HUES48 (cell line): ENCODE measurements around the gene NALF2.

Experiments
- H3K27ac ChIP-seq: one replicate; pipeline ENCODE4 v1.7.0; 2013; ENCODE audit warnings: low read depth, low read length, inconsistent platforms
- H3K27me3 ChIP-seq: 2 replicates; pipeline ENCODE4 v1.6.1; 2013; ENCODE audit warnings: mild to moderate bottlenecking, low read length; ENCODE audit not compliant: control insufficient read depth, insufficient read depth
- H3K36me3 ChIP-seq: 2 replicates; pipeline ENCODE4 v1.6.1; 2013; ENCODE audit warnings: low read length; ENCODE audit not compliant: control insufficient read depth, insufficient read depth
- H3K4me1 ChIP-seq: 2 replicates; pipeline ENCODE4 v1.6.1; 2013; ENCODE audit warnings: mild to moderate bottlenecking, low read length; ENCODE audit not compliant: control insufficient read depth, insufficient read depth
- H3K4me3 ChIP-seq: 2 replicates; pipeline ENCODE4 v1.5.1; 2013; ENCODE audit warnings: mild to moderate bottlenecking, low read depth, low read length
- H3K9ac ChIP-seq: 2 replicates; pipeline ENCODE4 v1.6.1; 2013; ENCODE audit warnings: mild to moderate bottlenecking, low read depth, low read length, moderate library complexity
- H3K9me3 ChIP-seq: 2 replicates; pipeline ENCODE4 v1.6.1; 2013; ENCODE audit warnings: low read length; ENCODE audit not compliant: control insufficient read depth, insufficient read depth

NALF2 gene

GRCh38 chrX:69524781-69525363 lies 20.7 kb downstream of the NALF2 start:
- peaks cover 34% of the 10 kb centered on the region for H3K9me3 ChIP-seq
- no peak overlapping the region for H3K27ac ChIP-seq
- no peaks in the 10 kb centered on the region for H3K27me3 ChIP-seq

GRCh38 chrX:69530306-69530705 lies 26.2 kb downstream of the NALF2 start:
- Histone ChIP-seq H3K9ac (no peak overlapping the region), H3K36me3 (no peaks in the 10 kb centered on the region), H3K4me1 (no peaks in the 10 kb centered on the region), H3K9me3 (peaks cover 53% of the 10 kb centered on the region), H3K27ac (no peak overlapping the region), H3K4me3 (no peak overlapping the region), H3K27me3 (no peaks in the 10 kb centered on the region)

More at GRCh38 chrX:69524781-69525363, 20.7 kb downstream of the NALF2 start:
- no peak overlapping the region for H3K4me3 ChIP-seq
- H3K9ac ChIP-seq, result no peak overlapping the region
- H3K36me3 ChIP-seq, result no peaks in the 10 kb centered on the region
- H3K4me1 ChIP-seq, result no peaks in the 10 kb centered on the region

GRCh38 chrX:69531031-69531755 lies 27.1 kb downstream of the NALF2 start:
- Histone ChIP-seq H3K4me1 (no peaks in the 10 kb centered on the region), H3K27ac (no peak overlapping the region), H3K27me3 (no peaks in the 10 kb centered on the region), H3K4me3 (no peak overlapping the region), H3K36me3 (no peaks in the 10 kb centered on the region), H3K9me3 (peaks cover 54% of the 10 kb centered on the region), H3K9ac (no peak overlapping the region)

- Histone ChIP-seq H3K9ac (no peak overlapping the region), H3K36me3 (no peaks in the 10 kb centered on the region), H3K4me1 (no peaks in the 10 kb centered on the region), H3K27me3 (no peaks in the 10 kb centered on the region; the same call in 1 of the 2 replicates), H3K4me3 (no peak overlapping the region), H3K9me3 (peaks cover 69% of the 10 kb centered on the region), H3K27ac (no peak overlapping the region)
Observed at GRCh38 chrX:69535661-69536060, 31.5 kb downstream of the NALF2 start.

GRCh38 chrX:69538321-69538876 lies 34.3 kb downstream of the NALF2 start:
- no peaks in the 10 kb centered on the region for H3K36me3 ChIP-seq
- no peak overlapping the region for H3K9ac ChIP-seq
- H3K9me3 ChIP-seq, result peaks cover 64% of the 10 kb centered on the region; the same call in 1 of the 2 replicates
- H3K27ac ChIP-seq, result no peak overlapping the region
- H3K4me3 ChIP-seq, result peak overlapping the region; percentile 63
- no peaks in the 10 kb centered on the region for H3K4me1 ChIP-seq
- no peaks in the 10 kb centered on the region; the same call in 1 of the 2 replicates for H3K27me3 ChIP-seq

GRCh38 chrX:69539437-69539836 lies 35.3 kb downstream of the NALF2 start:
- H3K27me3 ChIP-seq, result no peaks in the 10 kb centered on the region; the same call in 1 of the 2 replicates
- no peaks in the 10 kb centered on the region for H3K36me3 ChIP-seq
- H3K4me1 ChIP-seq, result no peaks in the 10 kb centered on the region
- no peak overlapping the region for H3K9ac ChIP-seq
- no peak overlapping the region for H3K27ac ChIP-seq
- no peak overlapping the region for H3K4me3 ChIP-seq
- peaks cover 61% of the 10 kb centered on the region; the same call in 1 of the 2 replicates for H3K9me3 ChIP-seq

- no peak overlapping the region for H3K9ac ChIP-seq
- no peak overlapping the region for H3K4me3 ChIP-seq
- peaks cover 66% of the 10 kb centered on the region for H3K9me3 ChIP-seq
- no peaks in the 10 kb centered on the region for H3K4me1 ChIP-seq
- no peak overlapping the region for H3K27ac ChIP-seq
- H3K36me3 ChIP-seq, result no peaks in the 10 kb centered on the region
- H3K27me3 ChIP-seq, result no peaks in the 10 kb centered on the region; the same call in 1 of the 2 replicates
Observed at GRCh38 chrX:69541956-69542355, 37.8 kb downstream of the NALF2 start.

GRCh38 chrX:69543572-69543971 lies 39.4 kb downstream of the NALF2 start:
- Histone ChIP-seq H3K4me1 (no peaks in the 10 kb centered on the region), H3K27me3 (no peaks in the 10 kb centered on the region; the same call in 1 of the 2 replicates), H3K27ac (no peak overlapping the region), H3K9me3 (peaks cover 67% of the 10 kb centered on the region), H3K4me3 (no peak overlapping the region), H3K36me3 (no peaks in the 10 kb centered on the region), H3K9ac (no peak overlapping the region)

- no peak overlapping the region for H3K4me3 ChIP-seq
- no peaks in the 10 kb centered on the region for H3K27me3 ChIP-seq
- peaks cover 56% of the 10 kb centered on the region for H3K9me3 ChIP-seq
- H3K36me3 ChIP-seq, result no peaks in the 10 kb centered on the region
- H3K9ac ChIP-seq, result no peak overlapping the region
- H3K4me1 ChIP-seq, result no peaks in the 10 kb centered on the region
- H3K27ac ChIP-seq, result no peak overlapping the region
Observed at GRCh38 chrX:69546417-69546816, 42.3 kb downstream of the NALF2 start.

- Histone ChIP-seq H3K4me3 (no peak overlapping the region), H3K4me1 (no peaks in the 10 kb centered on the region)
Observed at GRCh38 chrX:69546978-69547377, 42.9 kb downstream of the NALF2 start.

GRCh38 chrX:69551421-69552009 lies 47.4 kb downstream of the NALF2 start:
- Histone ChIP-seq H3K4me3 (no peak overlapping the region), H3K27me3 (no peaks in the 10 kb centered on the region), H3K9me3 (peaks cover 57% of the 10 kb centered on the region), H3K4me1 (peaks cover 11% of the 10 kb centered on the region), H3K36me3 (no peaks in the 10 kb centered on the region), H3K27ac (no peak overlapping the region), H3K9ac (no peak overlapping the region)

More at GRCh38 chrX:69546978-69547377, 42.9 kb downstream of the NALF2 start:
- Histone ChIP-seq H3K36me3 (no peaks in the 10 kb centered on the region), H3K27ac (no peak overlapping the region), H3K27me3 (no peaks in the 10 kb centered on the region), H3K9ac (no peak overlapping the region), H3K9me3 (peaks cover 57% of the 10 kb centered on the region)
